Measurements from ENCODE around the gene EXD3.

The EXD3 gene

GRCh38 chr9:137301081-137301947, 121.6 kb downstream of the EXD3 start:
- DNase-seq, result peak; percentile 33

DNA sequence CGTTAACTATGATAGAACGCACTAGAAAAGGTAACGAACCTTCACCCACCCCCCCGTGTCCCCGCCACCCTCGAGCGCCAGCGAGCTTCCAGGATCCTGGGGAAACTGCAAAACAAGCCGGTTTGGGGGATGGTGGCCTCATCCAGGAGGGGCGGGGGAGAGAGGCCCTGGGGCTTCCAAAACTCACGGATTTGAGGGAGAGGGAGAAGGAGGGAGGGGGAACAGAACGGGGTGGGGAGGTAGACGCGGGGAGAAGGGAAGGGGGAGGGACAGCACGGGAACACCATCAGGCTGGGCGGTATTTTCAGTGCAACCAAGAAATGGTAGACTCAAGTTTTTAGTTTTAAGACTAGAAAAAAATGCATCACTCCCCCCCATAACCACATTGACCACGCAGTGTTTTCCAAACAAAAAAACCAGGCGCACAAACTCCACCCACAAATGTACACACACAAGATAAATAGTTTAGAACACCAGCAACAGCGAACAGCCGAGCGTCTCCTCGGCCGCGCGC, 122.3 kb downstream of the EXD3 start:
- DNase-seq, result no peak

DNA sequence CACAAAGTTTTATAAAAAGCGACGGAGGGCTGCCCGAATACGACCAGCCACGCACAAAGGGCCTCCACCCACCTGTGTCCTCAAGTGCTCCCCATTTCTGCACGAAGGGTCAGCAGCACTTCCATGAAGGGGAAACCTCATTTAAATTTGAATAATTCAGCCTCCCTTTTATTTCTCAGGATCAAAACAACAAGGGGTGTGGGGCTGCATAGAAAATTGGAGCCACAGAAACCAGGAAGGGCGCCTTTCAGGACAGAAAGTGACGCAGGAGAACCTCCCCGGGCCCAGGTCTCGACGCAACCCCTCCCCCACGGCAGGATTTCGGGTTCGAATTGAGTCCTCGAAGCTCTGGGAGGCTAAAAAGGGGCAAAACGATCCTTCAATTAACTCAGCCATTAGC, 123.0 kb downstream of the EXD3 start:
- DNase-seq, result no peak

DNA sequence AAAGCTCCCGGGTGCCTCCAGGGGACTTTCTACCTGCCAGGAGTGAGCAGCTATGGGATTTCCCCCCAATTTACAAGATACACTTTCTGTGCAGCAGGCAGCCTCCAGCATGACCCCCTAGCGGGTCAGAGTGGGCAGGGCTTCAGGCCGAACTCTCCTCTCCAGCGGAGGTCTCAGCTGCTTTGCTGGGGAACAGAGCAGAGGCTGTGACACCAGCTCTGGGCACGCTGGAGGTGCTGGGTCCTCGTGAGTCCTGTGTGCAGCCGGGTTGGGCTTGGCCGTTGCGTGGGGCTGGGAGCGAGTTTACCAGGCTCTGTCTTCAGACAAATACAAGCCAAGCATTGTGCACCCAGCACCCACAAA, 123.8 kb downstream of the EXD3 start:
- DNase-seq, result no peak

GRCh38 chr9:137298401-137299202, 124.4 kb downstream of the EXD3 start:
- no peak for DNase-seq

DNA sequence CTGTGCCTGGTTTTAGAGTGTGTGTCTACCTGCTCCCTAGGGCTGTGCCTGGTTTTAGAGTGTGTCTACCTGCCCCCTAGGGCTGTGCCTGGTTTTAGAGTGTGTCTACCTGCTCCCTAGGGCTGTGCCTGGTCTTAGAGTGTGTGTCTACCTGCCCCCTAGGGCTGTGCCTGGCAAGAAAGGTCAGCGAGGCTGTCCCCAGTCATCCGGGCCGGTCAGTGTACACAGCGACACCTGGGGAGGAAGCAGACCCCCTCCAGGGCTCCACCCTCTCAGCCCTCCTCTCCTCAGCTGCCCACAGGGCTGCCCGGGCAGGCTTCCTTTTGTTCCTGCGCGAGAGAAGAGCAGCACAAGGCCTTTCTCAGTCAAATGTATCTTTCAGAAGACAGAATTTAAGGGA, 125.0 kb downstream of the EXD3 start:
- DNase-seq, result no peak

DNA sequence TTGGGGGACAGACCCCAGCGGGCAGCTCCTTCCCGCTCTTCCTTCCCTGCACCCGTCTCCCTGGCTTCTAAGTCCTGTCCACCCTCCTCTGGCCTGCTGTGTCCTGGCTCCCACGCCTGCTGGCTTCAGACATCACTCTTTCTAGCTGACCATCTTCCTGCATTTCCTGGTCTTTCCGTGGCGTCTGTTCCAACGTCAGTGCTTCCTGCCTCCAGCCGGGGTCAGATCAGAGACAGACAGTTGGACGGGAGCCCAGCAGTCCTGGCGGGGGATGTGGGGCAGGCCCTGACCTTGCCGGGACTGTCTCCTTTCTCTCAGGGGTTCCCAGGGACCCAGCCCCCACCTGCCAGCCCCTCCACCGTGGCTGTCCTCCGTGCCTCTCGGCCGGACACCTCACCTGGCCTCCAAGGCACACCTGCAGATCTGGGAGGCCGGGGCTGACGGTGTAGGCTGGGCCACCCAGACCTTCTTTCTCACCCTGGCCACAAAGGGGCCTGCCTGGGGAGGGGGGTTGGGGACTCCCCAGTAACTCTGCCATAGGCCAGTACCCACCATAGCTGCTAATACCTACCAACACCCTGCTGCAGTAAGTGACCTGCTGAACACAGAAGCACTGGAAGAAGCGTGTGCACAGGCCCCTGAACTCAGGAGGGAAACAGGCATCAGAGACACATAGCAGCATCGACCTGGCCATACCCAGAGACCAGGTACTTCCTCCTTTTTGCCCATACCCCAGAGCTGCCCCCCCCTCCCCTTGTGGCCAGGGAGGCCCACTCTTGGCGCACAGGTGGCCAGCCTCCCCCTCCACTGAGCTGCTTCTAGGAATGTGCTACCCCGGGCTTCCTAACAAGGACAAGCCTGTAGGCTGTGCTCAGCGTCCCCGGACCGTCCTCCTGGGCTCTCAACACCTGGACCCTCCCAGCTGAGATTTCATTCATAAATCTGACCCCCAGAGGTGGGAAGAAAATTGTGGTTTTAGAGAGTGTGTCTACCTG, 126.0 kb downstream of the EXD3 start:
- no peak for DNase-seq

- no peak for DNase-seq
Observed at GRCh38 chr9:137295849-137296669, 126.9 kb downstream of the EXD3 start.

GRCh38 chr9:137295238-137295811, 127.6 kb downstream of the EXD3 start:
- no peak for DNase-seq

DNA sequence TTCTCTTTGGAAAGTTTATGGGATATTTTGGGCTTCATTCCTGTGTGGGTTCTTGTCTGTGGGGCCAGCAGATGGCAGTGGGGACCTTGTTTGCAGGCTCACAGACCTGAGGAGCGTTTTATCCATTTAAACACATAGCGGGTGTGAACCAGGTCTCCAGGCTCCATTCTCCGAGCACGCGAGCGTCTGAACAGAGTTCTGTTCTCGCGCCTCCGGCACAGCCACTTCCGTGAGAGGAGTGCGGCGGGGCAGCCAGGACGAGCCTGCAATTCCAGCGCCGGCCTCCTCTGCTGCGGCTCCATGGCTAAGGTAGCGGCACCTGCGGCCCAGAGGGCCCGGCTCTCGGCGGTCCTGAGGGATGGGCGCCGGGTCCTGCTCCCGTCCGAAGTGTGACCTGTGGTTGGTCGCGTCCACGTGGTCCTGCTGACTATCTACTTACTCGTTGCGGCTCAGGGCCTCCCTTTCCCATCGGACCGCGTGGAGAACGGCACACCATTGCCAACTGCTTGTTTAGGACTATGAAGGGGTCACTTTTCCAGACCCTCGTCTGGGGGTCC, 128.2 kb downstream of the EXD3 start:
- peak; percentile 16 for DNase-seq

- no peak for DNase-seq
Observed at GRCh38 chr9:137294091-137294680, 128.8 kb downstream of the EXD3 start.

DNA sequence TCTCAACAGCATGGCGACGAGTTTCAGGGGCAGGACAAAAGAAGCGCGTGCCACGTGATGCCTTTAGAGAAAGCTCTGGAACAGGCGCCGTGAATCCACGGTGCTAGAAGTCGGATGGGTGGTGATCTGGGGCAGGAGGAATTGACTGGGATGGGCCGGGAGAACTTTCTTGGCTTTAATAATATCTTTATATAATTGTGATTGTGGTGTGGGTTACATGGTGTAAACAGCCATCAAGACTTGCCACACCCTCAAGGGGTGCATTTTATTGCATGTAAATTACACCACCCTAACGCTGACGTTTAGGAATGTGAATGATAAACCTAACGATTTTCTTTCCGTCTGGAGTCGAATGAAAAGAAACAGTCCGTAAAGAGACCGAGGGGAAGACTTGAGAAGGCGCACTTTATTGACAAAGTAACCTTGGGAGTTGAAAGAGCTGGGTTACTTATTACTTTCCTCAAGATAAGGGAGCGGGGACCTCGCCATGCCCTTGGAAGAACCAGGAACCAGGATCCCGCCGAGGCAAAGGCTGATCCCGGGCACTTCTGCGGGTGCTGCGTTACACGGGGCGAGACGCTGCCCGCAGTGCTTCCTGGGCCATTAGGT, 129.4 kb downstream of the EXD3 start:
- DNase-seq, result no peak

GRCh38 chr9:137293094-137293481, 129.9 kb downstream of the EXD3 start:
- no peak for DNase-seq

DNA sequence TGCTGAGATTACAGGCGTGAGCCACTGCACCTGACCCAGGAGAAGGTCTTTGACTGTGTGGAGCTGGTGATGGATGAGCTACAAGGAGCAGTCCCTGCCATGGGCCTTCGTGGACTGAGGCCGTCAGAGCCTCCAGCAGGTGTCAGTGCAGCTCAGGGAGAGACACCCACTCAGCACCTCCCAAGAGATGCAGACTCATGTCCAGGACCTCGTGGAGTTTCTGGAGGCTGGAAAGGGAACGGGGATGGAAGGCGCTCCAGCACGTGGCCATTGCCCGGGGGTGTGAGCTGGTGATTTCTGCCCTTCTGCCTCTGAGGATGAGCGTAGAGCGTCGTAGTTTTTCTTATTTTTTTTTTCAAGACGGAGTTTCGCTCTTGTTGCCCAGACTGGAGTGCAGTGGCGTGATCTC, 136.0 kb downstream of the EXD3 start:
- peak; percentile 10 for DNase-seq

GRCh38 chr9:137281345-137282116, 141.4 kb downstream of the EXD3 start:
- no peak for DNase-seq

- no peak for DNase-seq
Observed at GRCh38 chr9:137280474-137281344, 142.3 kb downstream of the EXD3 start.

- DNase-seq, result no peak
Observed at GRCh38 chr9:137279741-137280473, 143.1 kb downstream of the EXD3 start.
